Progenitor cell of endocrine pancreas (in vitro differentiated cells): ENCODE measurements around the gene CHRND. TPM values are rescaled to one million over a fixed set of nuclear protein-coding genes. Genes with fewer than 3 reads are reported as not detected.

Source experiments
- DNase-seq: peaks from one replicate; pipeline ENCODE4 v3.0.0; 2021; ENCODE audit warnings: low spot score; ENCODE audit not compliant: unreplicated experiment
- H3K27ac Mint-ChIP-seq: 2 replicates; pipeline ENCODE4 v1.8.0; 2021; ENCODE audit warnings: mild to moderate bottlenecking, moderate library complexity, mixed read lengths
- H3K27me3 Mint-ChIP-seq: 2 replicates; pipeline ENCODE4 v1.8.0; 2021; ENCODE audit warnings: mixed read lengths
- H3K36me3 Mint-ChIP-seq: 2 replicates; pipeline ENCODE4 v1.8.0; 2022; ENCODE audit warnings: mixed read lengths; ENCODE audit not compliant: insufficient read depth
- H3K4me1 Mint-ChIP-seq: 2 replicates; pipeline ENCODE4 v1.8.0; 2021; ENCODE audit warnings: low read depth, mixed read lengths
- H3K4me3 Mint-ChIP-seq: 2 replicates; pipeline ENCODE4 v1.8.0; 2021; ENCODE audit warnings: low read depth, mild to moderate bottlenecking, moderate library complexity, mixed read lengths
- H3K9me3 Mint-ChIP-seq: 2 replicates; pipeline ENCODE4 v1.8.0; 2021; ENCODE audit warnings: low read depth, mixed read lengths
- CTCF ChIP-seq: fragments of 200-600 bp; sonication (generic); IDR thresholded peaks from one replicate; pipeline ENCODE4 v1.5.0; 2021; ENCODE audit warnings: antibody characterized with exemption, mild to moderate bottlenecking; ENCODE audit not compliant: unreplicated experiment
- total RNA-seq: library from RNA; stranded (reverse); gene quantifications from 2 replicates; pipeline ENCODE4 v1.2.1, GENCODE V29; 2021

Gene CHRND
- total RNA-seq, 1 donor from 2014 or later, result 0.12 TPM

DNA sequence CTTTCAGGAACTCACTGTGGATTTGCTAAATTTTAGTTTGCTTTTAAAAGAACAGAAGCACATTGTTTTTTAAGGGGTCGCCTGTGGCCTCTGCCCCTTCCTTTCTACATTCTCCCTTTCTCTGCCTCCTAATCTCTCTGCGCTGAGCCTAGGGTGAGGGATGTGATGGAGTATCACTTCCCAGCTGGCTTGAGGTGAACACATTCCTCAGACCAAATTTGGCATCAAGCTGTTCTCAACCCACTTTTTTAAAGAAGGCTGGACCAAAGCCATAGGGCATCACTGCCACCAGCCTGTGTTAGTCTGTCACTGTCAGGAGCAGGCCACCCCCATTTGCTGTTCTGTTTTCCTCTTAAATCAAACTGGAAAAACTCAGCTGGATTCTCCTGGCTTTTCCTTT, 51.9 kb downstream of the CHRND start:
- Mint-ChIP-seq H3K36me3 (peaks cover 26% of the 10 kb centered on the region), H3K9me3 (no peaks in the 10 kb centered on the region), H3K27ac (no peak overlapping the region), H3K4me3 (no peak overlapping the region), H3K27me3 (no peaks in the 10 kb centered on the region), H3K4me1 (peaks cover 3% of the 10 kb centered on the region)
- TF ChIP-seq CTCF, result no peak
- no peak for DNase-seq

DNA sequence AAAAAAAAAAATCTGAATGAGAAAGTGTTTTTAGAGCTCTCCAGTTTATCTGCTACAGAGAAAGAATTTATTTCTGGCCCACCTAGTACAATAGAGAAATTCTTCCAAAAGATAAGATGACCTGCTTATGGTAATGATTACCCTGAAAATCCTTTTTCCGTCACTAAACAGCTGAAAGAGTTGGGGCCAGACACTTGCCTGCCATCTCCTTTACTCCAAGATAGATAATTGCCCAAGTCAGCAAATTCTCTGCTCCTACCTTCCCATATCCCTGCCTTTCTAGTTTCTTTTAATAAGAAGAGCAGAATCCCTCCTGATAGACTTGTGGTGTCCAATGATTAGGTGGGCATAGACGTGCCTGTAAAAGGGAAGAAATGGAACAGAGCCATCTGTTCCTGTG, 52.7 kb downstream of the CHRND start:
- Mint-ChIP-seq H3K4me3 (no peak overlapping the region), H3K4me1 (peaks cover 3% of the 10 kb centered on the region), H3K9me3 (no peaks in the 10 kb centered on the region), H3K27ac (peak overlapping the region; percentile 39), H3K27me3 (no peaks in the 10 kb centered on the region), H3K36me3 (peaks cover 24% of the 10 kb centered on the region)
- TF ChIP-seq CTCF, result no peak
- no peak for DNase-seq

DNA sequence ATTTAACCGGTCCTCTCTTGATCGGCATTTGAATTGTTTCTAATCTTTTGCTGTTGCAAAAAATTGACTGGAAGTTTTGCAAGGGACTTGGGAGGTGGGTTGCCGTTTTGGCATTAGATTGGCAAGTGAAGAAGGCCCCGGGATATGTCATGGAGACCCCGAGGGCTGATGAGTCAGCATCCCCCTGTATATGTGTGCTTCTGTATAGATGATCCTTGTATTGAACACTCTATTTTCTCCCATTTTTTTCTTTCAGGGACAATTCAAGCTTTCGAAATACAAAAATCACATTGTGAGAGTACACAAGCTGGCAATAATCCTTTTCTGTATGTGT, 54.7 kb downstream of the CHRND start:
- H3K4me3 Mint-ChIP-seq, result no peak overlapping the region

GRCh38 chr2:232581725-232582124, 55.8 kb downstream of the CHRND start:
- no peaks in the 10 kb centered on the region for H3K9me3 Mint-ChIP-seq
- no peak overlapping the region for H3K27ac Mint-ChIP-seq
- H3K36me3 Mint-ChIP-seq, result peaks cover 22% of the 10 kb centered on the region
- TF ChIP-seq CTCF, result no peak
- peaks cover 3% of the 10 kb centered on the region for H3K4me1 Mint-ChIP-seq
- H3K27me3 Mint-ChIP-seq, result no peaks in the 10 kb centered on the region
- no peak overlapping the region for H3K4me3 Mint-ChIP-seq
- no peak for DNase-seq

More for the DNA sequence above, 54.7 kb downstream of the CHRND start:
- no peak for DNase-seq
- Mint-ChIP-seq H3K9me3 (no peaks in the 10 kb centered on the region), H3K4me1 (peaks cover 3% of the 10 kb centered on the region), H3K27ac (no peak overlapping the region), H3K27me3 (no peaks in the 10 kb centered on the region), H3K36me3 (peaks cover 26% of the 10 kb centered on the region)
- no peak for TF ChIP-seq CTCF

DNA sequence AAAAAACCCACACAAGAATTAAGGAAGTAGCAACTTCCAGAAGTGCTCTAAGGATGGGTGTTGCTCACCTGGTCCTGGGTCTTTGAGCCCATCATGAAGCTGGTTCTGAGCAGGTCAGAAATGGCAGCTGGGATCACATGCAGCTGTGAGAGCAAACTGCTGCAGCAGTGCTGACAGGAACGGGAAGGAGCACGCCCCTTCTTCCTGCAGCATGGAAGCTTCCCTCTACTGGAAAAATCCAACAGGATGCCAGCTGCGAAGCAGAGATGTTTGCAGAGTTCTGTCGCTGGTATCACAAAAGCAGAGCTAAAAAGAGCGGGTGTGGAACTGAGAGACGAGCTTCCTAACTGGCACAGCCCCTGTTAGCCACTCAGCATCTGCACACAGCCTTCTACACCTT, 58.3 kb downstream of the CHRND start:
- no peaks in the 10 kb centered on the region for H3K4me1 Mint-ChIP-seq
- DNase-seq, result no peak
- H3K27ac Mint-ChIP-seq, result no peak overlapping the region
- no peak for TF ChIP-seq CTCF
- no peak overlapping the region for H3K4me3 Mint-ChIP-seq
- no peaks in the 10 kb centered on the region for H3K27me3 Mint-ChIP-seq
- H3K9me3 Mint-ChIP-seq, result no peaks in the 10 kb centered on the region
- H3K36me3 Mint-ChIP-seq, result peaks cover 17% of the 10 kb centered on the region

Other genes with a start within 250 kb of the CHRND start
- not detected in 2 replicates for gene ALPP, start 147.4 kb upstream of the CHRND start, total RNA-seq
- not detected in 2 replicates for gene ALPG, start 119.3 kb upstream of the CHRND start, total RNA-seq
- gene ALPI, start 70.0 kb upstream of the CHRND start, total RNA-seq, result not detected in 2 replicates
- 2.0 and 2.9 TPM in 2 replicates for gene ECEL1, start 38.3 kb upstream of the CHRND start, total RNA-seq
- not detected in 2 replicates for gene PRSS56, start 5.8 kb upstream of the CHRND start, total RNA-seq
- gene CHRNG, start 13.5 kb downstream of the CHRND start, total RNA-seq, result 0.42 TPM in 1 of 2 replicates, not detected in the other
- gene TIGD1, start 24.4 kb downstream of the CHRND start, total RNA-seq, result 11.9 and 12.0 TPM in 2 replicates
- 78.5 and 81.9 TPM in 2 replicates for gene EIF4E2, start 24.5 kb downstream of the CHRND start, total RNA-seq
- gene EFHD1, start 107.4 kb downstream of the CHRND start, total RNA-seq, result 2.7 and 4.3 TPM in 2 replicates
- gene GIGYF2, start 171.2 kb downstream of the CHRND start, total RNA-seq, result 72.3 and 74.1 TPM in 2 replicates